Measurements from ENCODE around the gene CAV3.

The CAV3 gene

DNA sequence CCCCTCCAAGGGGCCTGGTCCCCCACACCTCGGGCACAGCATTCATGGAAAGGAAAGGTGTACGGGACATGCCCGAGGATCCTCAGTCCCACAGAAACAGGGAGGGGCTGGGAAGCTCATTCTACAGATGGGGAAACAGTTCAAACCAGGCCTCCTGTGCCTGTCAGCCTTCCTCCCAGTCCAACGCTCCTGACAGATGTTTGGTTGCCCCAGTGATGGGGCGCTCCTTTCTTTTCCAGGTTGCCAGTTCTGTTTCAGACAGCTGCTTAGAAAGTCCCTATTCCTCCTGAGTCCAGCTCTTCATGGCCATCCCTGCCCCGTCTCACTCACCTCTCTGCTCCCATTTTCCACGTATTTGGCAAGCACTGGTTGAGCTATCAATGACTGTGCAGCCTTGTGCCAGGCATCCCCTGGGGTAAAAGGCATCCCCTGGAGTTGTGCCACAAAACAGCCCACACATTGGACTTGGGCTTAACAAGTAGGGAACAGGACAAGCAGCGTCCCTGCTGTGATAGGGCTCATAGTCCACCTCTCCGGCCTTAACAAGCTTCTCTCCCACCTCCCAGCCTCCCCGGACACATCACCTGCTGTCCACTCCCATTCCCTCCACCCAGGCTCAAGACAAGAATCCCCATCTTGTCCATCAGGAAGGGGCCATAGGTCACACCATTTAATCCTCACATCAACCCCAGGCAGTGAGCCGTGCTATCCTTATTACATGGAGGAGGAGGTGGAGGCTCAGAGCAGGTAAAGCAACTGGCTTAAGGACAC, 29.2 kb downstream of the CAV3 start:
- no peak for DNase-seq

DNA sequence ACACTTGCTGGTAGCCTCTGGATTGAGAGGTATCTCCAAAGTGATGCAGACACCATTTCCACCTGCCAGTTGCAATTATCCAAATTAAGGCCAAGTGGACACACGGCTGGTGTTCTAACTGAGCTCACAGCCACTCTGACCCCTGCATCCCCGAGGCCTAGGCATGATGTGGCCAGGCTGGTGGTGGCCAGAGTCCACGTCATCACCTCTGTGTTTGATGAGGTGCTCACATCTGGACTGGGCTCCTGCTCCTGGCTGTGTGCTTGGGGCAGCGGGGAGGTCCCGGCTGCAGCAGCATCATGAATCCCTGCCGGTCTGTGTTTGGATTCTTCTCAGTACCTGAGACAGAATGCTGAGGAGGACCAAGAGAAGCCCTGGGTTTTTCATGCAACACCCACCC, 30.9 kb downstream of the CAV3 start:
- DNase-seq: no peak

DNA sequence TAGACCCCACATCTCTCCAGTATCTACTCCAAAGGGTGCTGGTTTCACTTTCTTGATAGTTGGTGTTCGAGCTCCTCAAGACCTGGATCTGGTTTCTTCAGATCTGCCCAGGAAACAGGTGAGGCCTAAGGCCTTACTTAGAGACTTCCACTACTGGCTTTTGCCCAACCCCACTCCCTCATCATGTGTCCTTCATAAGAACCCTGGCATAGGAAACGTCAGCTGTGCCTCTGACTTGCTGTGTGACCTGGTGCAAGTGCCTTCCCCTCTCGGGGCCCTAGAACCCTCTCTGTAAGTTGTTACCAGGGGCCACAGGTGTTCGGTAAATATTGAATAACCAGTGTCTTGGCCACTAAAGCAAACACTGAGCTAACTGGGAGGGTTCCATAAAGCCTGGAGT, 31.9 kb downstream of the CAV3 start:
- no peak for DNase-seq

DNA sequence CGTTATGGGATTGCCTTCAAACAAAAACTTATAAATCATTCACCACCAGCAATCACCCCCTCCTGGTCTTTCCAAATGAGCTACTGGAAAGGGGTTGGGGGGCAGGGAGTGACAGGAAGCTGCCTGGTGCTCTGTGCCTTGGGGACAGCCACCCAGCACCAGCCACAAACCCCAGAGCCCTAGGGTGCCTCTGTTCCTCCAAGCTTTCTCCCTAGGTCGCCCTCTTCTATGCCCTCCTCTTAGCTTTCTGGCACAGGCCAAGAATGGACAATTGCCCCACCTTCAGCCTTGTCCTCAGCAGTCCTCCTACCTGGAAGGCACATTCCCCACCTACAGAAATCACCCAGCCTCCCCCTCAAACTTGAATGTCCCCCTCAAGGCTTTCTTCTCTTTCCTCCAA, 32.5 kb downstream of the CAV3 start:
- no peak for DNase-seq

DNA sequence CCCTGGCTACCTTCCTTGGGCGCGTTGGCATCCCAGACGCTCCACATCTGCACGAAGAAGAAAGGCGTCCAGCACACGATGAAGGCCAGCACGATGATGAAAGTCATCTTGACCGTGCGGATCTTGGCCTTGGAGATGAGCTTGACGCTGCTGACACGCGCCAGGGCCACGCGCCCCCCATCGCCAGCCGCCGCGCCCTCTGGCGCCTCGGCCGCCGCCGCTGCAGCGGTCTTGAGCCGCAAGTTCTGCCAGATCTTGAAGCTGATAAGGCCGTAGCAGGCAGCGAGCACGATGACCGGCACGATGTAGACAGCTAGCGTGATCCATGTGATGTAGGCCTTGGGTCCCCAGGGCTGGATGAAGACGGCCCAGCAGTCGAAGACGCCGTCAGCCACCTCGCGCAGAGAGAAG, 33.7 kb downstream of the CAV3 start:
- DNase-seq: no peak

DNA sequence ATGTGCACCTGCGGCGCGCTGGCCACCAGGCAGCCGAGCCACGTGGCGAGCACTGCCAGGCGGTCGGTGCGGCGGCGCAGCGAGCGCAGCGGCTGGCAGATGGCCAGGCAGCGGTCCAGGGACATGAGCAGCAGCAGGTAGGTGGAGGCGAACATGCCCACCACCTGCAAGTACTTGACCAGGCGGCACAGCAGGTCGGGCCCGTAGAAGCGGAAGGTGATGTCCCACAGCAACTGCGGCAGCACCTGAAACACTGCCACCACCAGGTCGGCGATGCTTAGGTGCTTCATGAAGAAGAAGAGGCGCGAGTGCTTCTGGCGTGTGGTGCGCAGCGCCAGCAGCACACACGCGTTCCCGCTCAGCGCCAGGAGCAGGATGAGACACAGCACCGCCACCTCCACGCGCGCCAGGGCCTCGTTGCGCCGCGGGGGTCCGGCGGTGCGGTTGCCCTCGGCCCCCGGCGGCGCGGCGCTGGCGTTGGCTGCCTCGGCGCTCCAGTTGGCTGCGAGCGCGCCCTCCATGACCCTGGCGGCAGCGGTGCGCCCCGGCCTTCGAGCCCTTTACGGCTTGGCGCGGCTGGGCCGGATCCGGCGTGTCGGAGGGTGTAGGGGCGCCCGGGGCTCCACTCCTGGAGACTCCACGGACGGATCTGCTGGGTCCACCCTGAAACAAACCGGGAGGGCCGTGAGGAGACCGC, 34.2 kb downstream of the CAV3 start:
- DNase-seq: no peak

DNA sequence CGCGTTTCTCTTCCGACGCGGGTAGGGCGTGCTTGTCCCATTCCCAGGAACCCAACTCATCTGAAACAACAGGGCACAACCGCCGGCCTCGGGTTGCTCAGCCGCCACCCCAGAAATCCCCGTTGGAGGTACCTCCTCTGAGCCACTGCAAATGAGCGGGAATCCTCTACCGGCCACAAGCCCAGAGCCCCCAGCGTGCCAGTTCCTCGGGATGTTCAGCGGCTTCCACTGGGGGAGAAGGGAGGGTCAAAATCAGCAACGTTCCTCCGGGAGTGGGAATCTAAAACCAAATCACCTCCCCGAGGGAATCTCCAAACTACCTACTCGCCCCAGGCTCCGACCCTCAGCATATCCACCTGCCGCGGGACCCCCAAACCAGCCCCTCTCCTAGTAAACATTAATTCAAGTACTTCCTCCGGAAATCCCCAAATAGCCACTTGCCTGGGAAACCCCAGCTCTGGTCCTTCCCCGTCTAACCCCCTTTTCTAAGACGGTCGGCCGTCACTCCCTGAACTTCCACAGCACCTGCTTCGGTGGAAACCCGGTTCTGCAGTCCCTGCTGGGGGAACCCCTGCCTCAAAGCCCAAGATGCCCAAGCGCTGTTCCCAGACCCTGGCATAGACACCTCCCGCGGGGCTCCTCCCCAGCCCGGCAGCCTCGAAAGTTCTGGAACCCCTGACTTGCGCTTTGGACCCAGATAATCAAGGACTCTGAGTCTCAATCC, 34.9 kb downstream of the CAV3 start:
- no peak for DNase-seq

DNA sequence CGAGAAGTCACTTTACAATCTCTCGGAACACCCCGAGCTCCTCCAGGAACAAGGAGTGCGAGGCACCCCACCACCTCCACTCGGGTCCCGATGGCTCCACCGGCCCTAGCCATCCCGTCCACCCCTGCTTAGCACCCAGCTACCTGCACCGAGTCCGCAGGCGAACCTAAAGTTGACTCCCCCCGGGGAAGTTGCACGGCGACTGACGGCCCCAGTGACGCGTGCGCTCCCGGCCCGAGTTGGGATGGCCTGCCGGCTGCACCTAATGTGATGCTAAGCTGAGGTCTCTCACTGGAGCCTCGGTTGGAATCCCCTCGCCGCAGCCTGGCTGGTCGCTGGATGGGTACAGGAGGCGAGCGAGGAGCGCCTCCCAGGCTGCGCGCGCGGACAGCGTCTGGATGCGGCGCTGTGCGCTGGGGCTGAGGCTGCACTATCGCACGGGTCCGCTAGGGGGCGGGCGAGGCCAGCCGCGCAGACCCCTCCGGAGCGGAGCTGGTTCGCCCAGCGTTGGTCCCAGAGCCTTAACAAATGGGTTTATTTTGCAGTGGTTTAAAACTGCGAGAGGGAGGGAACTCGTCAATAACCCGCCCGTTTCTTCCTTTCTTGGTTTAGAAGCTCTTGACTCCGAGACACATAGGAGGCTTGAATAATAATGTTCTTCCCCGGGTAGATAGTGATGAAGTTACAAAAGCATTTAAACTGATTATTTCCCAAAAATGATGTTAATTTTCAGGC, 35.7 kb downstream of the CAV3 start, which contains the start of gene OXTR:
TSS of gene OXTR (minus strand) at position 526 of the 735 bp plus-strand sequence. CDS start 1,426 bp downstream, outside the sequence.
- peak; percentile 19 to 30 for DNase-seq

DNA sequence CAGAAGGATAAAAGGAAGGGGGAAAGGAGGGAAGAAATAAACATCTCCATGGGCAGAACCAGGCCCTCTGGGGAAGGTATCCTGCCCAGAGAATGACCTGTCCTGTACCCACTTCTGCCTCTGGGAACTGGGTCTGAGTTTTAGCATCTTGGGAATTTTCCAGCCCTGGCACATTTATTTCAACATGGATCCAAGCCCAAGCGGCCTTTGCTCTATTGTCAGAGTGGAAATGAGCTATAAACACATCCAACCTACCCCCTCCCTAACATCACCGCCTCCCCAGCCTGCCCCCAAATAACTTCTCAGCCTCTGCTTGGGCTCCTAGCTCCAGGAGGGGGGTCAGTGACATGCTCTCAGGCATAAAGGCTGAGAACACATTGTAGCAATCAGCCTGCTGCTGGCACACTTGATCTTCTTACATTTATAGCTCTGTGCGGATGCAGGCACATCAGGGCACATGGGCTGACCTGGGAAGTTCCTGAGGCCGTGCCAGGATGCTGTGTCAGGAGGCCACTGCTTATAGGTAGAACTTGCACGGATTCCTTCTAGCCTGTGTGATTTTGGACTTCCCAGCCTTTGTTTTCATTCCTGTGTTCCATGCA, 40.4 kb downstream of the CAV3 start:
- DNase-seq: no peak

DNA sequence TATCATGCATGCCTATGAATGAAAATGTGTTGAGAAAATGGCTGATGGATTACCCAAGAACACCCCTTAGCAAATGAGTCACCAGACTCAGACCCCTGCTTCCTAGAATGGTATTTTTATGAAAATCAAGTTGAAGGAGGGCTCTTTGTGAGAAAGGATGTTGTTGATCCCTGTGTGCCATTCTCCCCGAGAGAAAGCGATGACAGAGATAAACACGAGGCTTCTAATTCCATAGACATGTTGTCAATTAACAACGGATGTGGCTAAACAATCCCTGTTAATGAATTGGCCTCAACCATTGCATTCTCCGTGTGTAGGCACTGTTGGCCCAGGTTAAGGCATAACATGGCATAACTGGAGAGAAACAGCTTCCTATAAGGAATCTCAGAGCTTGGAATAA, 41.6 kb downstream of the CAV3 start:
- DNase-seq: no peak

DNA sequence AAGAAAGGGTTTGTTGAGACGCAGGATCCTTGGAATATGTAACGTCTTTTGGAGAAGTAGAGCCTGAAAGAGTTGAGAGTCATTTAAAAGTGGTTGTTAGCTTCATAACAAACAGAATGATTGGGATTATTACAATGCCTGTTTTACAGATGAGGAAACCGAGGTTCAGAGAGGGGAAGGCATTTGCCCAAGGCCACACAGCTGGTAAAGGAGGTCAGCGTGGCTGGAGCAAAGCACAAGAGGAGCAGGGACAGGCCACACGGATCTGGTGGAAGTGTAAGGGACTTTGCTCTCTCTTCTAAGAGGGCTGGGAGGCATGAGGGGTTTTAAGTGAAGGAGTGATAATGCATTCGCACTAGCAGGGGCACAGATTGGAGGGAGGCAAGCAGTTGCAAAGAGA, 42.0 kb downstream of the CAV3 start:
- DNase-seq: no peak

DNA sequence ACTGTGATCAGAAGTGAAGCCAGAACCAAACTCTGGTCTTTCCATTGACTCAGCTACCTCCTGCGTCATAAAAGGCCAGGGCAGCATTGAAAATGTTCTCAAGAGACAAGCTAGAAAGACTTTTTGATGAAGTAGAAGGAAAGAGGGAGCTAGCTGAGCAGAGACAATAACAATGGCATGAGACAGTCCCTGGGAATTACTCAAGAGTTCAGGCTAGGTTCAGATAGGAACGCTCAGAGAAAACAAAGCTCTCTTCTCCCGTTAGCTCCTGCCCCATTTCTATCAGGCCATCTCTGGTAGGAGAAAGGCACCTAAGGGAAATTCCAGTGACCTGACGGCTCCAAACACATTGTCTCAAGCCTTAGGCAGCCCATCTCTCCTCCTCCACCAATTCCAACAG, 42.8 kb downstream of the CAV3 start:
- no peak for DNase-seq

DNA sequence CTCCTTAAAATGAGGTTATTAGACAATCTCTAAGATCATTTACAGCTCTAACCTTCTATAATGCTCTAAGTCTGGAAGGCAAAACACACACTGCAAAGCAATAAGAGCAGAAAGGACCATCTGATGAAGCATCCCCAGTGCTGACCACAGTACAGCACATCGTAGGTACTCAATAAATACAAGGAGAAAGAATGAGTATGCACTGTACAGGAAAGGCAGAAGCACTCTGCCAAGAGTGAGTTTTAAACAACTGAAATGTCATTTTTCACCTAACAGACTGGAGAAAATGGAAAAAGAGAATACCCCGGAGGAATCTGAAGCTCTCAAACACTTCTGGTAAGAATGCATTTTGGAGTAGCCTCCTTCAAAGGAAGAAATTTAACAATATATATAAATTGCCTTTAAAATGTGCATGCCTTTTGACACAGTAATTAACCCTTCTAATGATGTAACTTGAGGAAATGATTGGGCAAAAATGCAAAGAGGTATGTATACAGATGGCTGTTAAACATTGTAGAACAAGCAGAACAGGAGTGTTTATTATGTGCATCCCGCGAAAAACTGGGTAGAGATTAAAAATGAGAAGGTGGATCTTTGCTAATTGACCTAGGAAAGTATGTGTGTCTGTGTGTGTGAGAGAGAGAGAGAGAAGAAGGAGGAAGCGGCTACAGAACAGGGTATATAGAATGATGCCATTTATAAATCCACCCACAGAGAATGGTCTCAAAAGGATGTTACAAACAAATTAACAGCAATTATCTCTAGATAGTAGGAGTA, 43.8 kb downstream of the CAV3 start:
- no peak for DNase-seq

DNA sequence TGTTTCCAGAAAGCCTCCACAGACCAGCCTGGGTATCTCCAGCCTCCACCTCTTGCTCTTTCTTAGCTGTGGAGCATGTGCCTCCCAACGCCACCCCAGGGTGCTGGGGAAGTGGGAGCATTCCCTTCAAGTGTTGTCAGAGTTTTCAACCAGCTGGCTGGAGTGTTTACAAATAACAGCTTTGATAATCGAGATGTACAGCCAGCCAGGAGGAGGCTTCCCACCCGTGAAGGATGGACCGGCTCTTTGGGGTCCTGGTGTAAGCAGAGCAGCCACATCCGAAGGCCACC, 44.3 kb downstream of the CAV3 start:
- DNase-seq: no peak

DNA sequence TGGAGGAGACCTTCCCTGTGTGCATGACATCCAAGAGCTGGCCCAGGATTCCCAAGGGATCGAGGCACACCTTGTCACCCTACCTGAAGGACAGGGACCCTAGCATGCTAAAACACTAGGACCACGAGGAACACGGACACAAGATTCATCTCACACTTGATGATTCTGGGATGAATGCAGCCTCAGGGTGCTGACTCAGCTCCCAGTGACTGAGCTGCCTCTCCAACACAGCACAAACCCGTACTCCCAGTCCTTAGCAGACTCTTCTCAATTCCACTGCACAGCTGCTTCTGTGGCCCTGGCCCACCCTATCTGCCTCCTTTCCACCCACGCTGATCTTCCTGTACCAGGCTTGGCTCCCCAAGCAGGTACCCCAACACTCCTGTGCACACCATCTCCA, 44.9 kb downstream of the CAV3 start:
- DNase-seq: no peak

DNA sequence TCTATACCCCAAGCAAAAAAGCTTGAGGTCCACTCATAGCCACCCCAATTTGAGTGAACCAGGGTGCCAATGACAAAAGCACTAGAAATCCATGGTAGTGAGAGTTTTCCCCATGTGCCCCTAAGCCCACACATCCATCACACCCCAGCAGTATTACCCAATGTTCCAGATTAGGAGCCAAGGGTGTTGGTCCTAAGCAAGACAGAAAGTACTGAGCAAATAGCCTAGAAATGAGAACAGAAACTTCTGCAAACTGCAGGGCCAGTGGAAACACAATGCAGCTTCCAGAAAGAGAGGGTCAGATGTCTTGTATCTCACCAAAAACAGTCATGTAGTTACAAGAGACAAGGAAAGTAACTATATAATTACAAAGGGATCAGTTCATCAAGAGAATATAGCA, 46.7 kb downstream of the CAV3 start:
- no peak for DNase-seq

DNA sequence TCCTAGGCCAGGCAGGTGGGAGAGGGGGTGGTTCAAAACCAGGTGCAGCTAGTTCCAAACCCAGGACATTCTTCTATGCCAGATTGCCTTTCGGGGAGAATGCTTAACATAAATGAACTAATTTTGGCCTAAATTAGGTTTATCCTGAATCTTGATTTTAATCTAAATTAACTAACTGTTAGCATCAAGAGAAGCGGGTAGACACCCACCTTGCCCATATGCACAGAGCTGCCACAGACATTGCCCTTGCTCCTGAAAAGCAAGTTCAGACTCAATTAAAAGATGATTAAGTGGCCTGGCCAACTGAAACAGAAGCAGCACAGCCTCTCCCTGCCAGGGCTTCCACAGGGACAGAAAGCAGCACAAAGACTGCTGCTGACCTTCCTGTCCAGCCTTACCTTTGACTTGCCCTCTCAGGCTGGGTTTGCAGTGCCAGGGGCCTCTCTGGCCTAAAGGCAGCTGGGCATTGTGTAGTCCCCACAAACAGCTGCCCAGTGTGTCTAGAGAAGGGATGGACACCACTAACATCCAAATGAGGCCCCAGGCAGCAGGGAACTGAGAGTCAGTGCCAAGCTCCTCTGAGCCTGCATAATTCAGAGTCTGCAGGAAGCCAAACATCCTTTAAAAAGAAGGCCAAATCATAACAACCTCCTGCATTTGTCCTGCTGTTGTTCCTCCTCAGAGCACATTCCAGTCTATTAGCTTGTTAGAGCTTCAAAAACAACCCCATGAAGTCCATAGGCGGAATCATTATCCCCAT, 51.3 kb downstream of the CAV3 start:
- no peak for DNase-seq

DNA sequence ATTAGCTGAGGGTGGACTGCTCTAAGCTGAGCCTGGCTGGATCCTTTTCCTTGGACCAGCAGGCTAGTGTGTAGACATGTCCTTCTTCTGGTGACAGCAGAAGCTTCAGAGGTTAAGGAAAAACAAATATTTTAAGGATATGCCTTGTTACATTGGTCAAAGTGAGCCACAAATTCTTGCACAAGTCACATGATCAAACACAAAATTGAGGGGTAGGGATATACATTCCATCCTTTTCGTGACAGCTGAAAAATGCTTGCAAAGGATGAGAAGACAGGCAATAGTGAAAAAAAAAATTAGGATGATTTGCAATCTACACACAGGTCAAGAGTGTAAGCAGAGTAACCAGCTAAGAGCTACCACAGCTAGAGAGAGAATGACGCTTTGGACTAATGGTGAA, 56.9 kb downstream of the CAV3 start:
- no peak for DNase-seq

DNA sequence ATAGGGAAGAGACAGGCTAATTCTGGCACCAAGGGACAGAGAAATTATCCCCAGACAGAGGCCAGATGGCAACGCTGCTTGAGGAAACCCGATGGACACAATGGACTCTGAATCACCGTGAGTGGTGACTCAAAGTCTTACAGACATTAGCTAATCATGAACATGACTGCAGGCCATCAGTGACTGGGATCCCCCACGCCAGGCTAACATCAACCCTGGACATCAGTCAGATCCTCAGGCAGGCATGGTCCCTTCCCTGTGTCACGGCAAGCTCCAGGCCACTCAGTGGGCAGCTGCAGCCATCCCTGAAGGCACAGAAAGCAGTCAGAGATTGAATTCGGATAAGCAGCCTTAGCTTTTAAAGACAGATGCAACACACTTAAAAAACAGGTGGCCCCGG, 59.6 kb downstream of the CAV3 start:
- no peak for DNase-seq

DNA sequence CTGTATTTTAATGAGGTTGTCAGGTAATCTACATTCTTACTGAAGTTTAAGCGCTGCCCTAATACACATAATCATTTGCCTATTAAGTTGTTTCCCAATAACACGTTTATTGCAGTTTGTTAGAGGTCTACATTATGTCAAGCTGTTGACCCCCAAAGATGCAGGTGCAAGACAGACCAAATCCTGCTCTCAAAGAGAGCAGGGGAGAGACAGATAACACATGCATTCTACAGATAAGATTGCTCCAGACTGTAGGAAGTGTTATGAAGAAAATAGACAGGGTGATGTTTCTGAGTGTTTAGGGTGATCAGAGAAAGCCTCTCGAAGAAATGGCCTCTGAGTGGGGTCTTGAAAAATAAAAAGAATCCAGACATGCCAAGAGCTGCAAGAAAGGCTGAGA, 60.6 kb downstream of the CAV3 start:
- no peak for DNase-seq
